IMR-90 (cell line): ENCODE data around the gene CELF5. TPM values are rescaled to one million over a fixed set of nuclear protein-coding genes. Genes with fewer than 3 reads are reported as not detected.

Experiments
- ATAC-seq: fragments of 200-7000 bp; cut with Tn5 transposase; 2 replicates; pipeline ENCODE4 v1.9.1; 2020; ENCODE audit warnings: low read depth, mild to moderate bottlenecking, moderate library complexity
- BruUV-seq: library from RNA; stranded (reverse); fragments of 400-500 nt; replicated peaks from 2 replicates; lab custom pipeline; 2021; lab: Mats Ljungman, UMichigan
- CTCF ChIA-PET: fragments of 300-600 bp; formaldehyde crosslinking; extraction: SDS; loops from one replicate; lab custom pipeline; 2021; ENCODE audit warnings: antibody characterized with exemption; lab: Yijun Ruan, JAX
- POLR2A ChIA-PET: fragments of 300-600 bp; sonication (Branson Sonifier 250); formaldehyde crosslinking; loops from one replicate; lab custom pipeline; 2022; ENCODE audit warnings: antibody characterized with exemption; ENCODE audit not compliant: unreplicated experiment; lab: Charles Lee
- DNase-seq: peaks from one replicate; pipeline ENCODE4 v3.0.0; 2013
- H2AFZ ChIP-seq: replicated peaks from 2 replicates; pipeline ENCODE3; 2013; ENCODE audit warnings: low read length, mild to moderate bottlenecking; ENCODE audit not compliant: poor library complexity
- H2AK5ac ChIP-seq: 2 replicates; pipeline ENCODE4 v1.6.1; 2013; ENCODE audit warnings: low read depth, low read length, inconsistent platforms
- H2AK9ac ChIP-seq: replicated peaks from 2 replicates; pipeline ENCODE3; 2013; ENCODE audit warnings: mild to moderate bottlenecking, low read depth, low read length, moderate library complexity; ENCODE audit not compliant: poor library complexity
- H2BK120ac ChIP-seq: 2 replicates; pipeline ENCODE4 v1.6.1; 2013; ENCODE audit warnings: low read depth, low read length, inconsistent platforms
- H2BK15ac ChIP-seq: 3 replicates; pipeline ENCODE4 v1.6.1; 2013; ENCODE audit warnings: low read depth, low read length, inconsistent platforms
- H2BK20ac ChIP-seq: 2 replicates; pipeline ENCODE4 v1.6.1; 2013; ENCODE audit warnings: low read depth, mild to moderate bottlenecking, inconsistent platforms, low read length, moderate library complexity
- H2BK5ac ChIP-seq: 2 replicates; pipeline ENCODE4 v1.6.1; 2013; ENCODE audit warnings: mild to moderate bottlenecking, low read depth, low read length, inconsistent platforms; ENCODE audit not compliant: poor library complexity, severe bottlenecking
- H3K14ac ChIP-seq: replicated peaks from 2 replicates; pipeline ENCODE4 v1.6.1; 2013; ENCODE audit warnings: low read depth, low read length, inconsistent platforms
- H3K18ac ChIP-seq: 2 replicates; pipeline ENCODE4 v1.6.1; 2013; ENCODE audit warnings: low read depth, low read length, control low read depth
- H3K23ac ChIP-seq: 2 replicates; pipeline ENCODE4 v1.6.1; 2013; ENCODE audit warnings: low read depth, low read length, inconsistent platforms
- H3K27ac ChIP-seq: 2 replicates; pipeline ENCODE4 v1.5.1; 2013; ENCODE audit warnings: mild to moderate bottlenecking, control low read depth, low read length; ENCODE audit not compliant: insufficient read depth
- H3K27me3 ChIP-seq: 2 replicates; pipeline ENCODE4 v1.6.1; 2013; ENCODE audit warnings: low read length; ENCODE audit not compliant: control insufficient read depth, insufficient read depth
- H3K36me3 ChIP-seq: 2 replicates; pipeline ENCODE4 v1.6.1; 2013; ENCODE audit warnings: low read length, mixed read lengths; ENCODE audit not compliant: control insufficient read depth, insufficient read depth
- H3K4ac ChIP-seq: 2 replicates; pipeline ENCODE4 v1.6.1; 2013; ENCODE audit warnings: low read depth, low read length, inconsistent platforms
- H3K4me1 ChIP-seq: 2 replicates; pipeline ENCODE4 v1.6.1; 2013; ENCODE audit warnings: low read length, mixed read lengths; ENCODE audit not compliant: control insufficient read depth, insufficient read depth
- H3K4me2 ChIP-seq: 2 replicates; pipeline ENCODE4 v1.6.1; 2013; ENCODE audit warnings: low read depth, mild to moderate bottlenecking, control low read depth, low read length, moderate library complexity
- H3K4me3 ChIP-seq: 2 replicates; pipeline ENCODE4 v1.5.1; 2013; ENCODE audit warnings: low read depth, mild to moderate bottlenecking, control low read depth, low read length, moderate library complexity; ENCODE audit not compliant: insufficient read depth
- H3K56ac ChIP-seq: 2 replicates; pipeline ENCODE4 v1.6.1; 2013; ENCODE audit warnings: low read length, inconsistent platforms; ENCODE audit not compliant: insufficient read depth; ENCODE audit errors: extremely low read depth
- H3K79me1 ChIP-seq, 2 experiments: 2 replicates each; pipeline ENCODE4 v1.6.1; 2013; ENCODE audit warnings: low read length in 2 of 2, inconsistent platforms in 1 of 2, low read depth in 1 of 2
- H3K9ac ChIP-seq: 2 replicates; pipeline ENCODE4 v1.6.1; 2013; ENCODE audit warnings: low read depth, low read length, control low read depth
- H3K9me1 ChIP-seq: 2 replicates; pipeline ENCODE4 v1.6.1; 2013; ENCODE audit warnings: low read length, inconsistent platforms; ENCODE audit not compliant: insufficient read depth
- H3K9me3 ChIP-seq: 2 replicates; pipeline ENCODE4 v1.6.1; 2013; ENCODE audit warnings: low read length; ENCODE audit not compliant: control insufficient read depth, insufficient read depth
- H4K20me1 ChIP-seq: 2 replicates; pipeline ENCODE4 v1.6.1; 2013; ENCODE audit warnings: low read length, inconsistent platforms; ENCODE audit not compliant: insufficient read depth
- H4K5ac ChIP-seq: 2 replicates; pipeline ENCODE4 v1.6.1; 2013; ENCODE audit warnings: mild to moderate bottlenecking, low read depth, low read length, control low read depth
- H4K8ac ChIP-seq, 2 experiments: 2 replicates each; pipeline ENCODE4 v1.6.1; 2013; ENCODE audit warnings: low read depth in 2 of 2, low read length in 2 of 2, control low read depth in 1 of 2, inconsistent platforms in 1 of 2
- H4K91ac ChIP-seq: 2 replicates; pipeline ENCODE4 v1.6.1; 2013; ENCODE audit warnings: low read depth, low read length, inconsistent platforms; ENCODE audit not compliant: insufficient read depth
- BHLHE40 ChIP-seq: fragments of 150-350 bp; IDR thresholded peaks from 2 replicates; pipeline ENCODE4 v1.6.1; 2016; ENCODE audit warnings: mild to moderate bottlenecking, low read depth, low read length
- CEBPB ChIP-seq: IDR thresholded peaks from 2 replicates; pipeline ENCODE4 v1.6.1; 2012; ENCODE audit warnings: low read depth, low read length, improper control_type of control experiment
- CHD1 ChIP-seq: IDR thresholded peaks from 2 replicates; pipeline ENCODE4 v1.6.1; 2012; ENCODE audit warnings: low read depth, low read length, improper control_type of control experiment
- FOS ChIP-seq: fragments of 150-350 bp; IDR thresholded peaks from 2 replicates; pipeline ENCODE4 v1.6.1; 2016; ENCODE audit warnings: low read depth, low read length
- MAFK ChIP-seq: IDR thresholded peaks from 2 replicates; pipeline ENCODE4 v1.6.1; 2012; ENCODE audit warnings: low read depth, low read length, improper control_type of control experiment
- MAZ ChIP-seq: IDR thresholded peaks from 2 replicates; pipeline ENCODE4 v1.6.1; 2012; ENCODE audit warnings: low read depth, mild to moderate bottlenecking, low read length, improper control_type of control experiment, moderate library complexity, borderline replicate concordance
- MXI1 ChIP-seq: IDR thresholded peaks from 2 replicates; pipeline ENCODE4 v1.6.1; 2012; ENCODE audit warnings: low read depth, mild to moderate bottlenecking, low read length, moderate library complexity, borderline replicate concordance
- NFE2L2 ChIP-seq: fragments of 150-350 bp; IDR thresholded peaks from 2 replicates; pipeline ENCODE4 v1.6.1; 2016; ENCODE audit warnings: low read depth, mild to moderate bottlenecking, low read length
- POLR2A ChIP-seq: IDR thresholded peaks from 2 replicates; pipeline ENCODE4 v1.6.1; 2012; ENCODE audit warnings: mild to moderate bottlenecking, low read depth, low read length
- RAD21 ChIP-seq: IDR thresholded peaks from 2 replicates; pipeline ENCODE4 v1.6.1; 2012; ENCODE audit warnings: low read length, improper control_type of control experiment
- RCOR1 ChIP-seq: IDR thresholded peaks from 2 replicates; pipeline ENCODE4 v1.6.1; 2012; ENCODE audit warnings: mild to moderate bottlenecking, low read length, improper control_type of control experiment; ENCODE audit not compliant: insufficient replicate concordance
- RFX5 ChIP-seq: IDR thresholded peaks from 2 replicates; pipeline ENCODE4 v1.8.0; 2012; ENCODE audit warnings: low read depth, mild to moderate bottlenecking, low read length, moderate library complexity
- SMC3 ChIP-seq: fragments of 150-350 bp; IDR thresholded peaks from 2 replicates; pipeline ENCODE4 v1.6.1; 2016; ENCODE audit warnings: low read depth, mild to moderate bottlenecking, antibody characterized with exemption, low read length, moderate library complexity
- WGBS, 2 experiments: methylation state at CpG; one replicate each; pipeline versions ENCODE4 v1.1.5 to v1.1.7; 2013; ENCODE audit warnings: missing lambda C conversion rate in 2 of 2; ENCODE audit not compliant: insufficient read length in 1 of 2; ENCODE audit errors: extremely low coverage in 2 of 2; 5-methylcytosine and 5-hydroxymethylcytosine counted together
- dilution Hi-C: fragments of 300-500 bp; cut with HindIII; formaldehyde crosslinking; loops from one replicate; pipeline ENCODE4 v1.14.3; 2018; ENCODE audit warnings: low sequenced_read_pairs; ENCODE audit not compliant: unreplicated experiment
- in situ Hi-C: fragments of 300-500 bp; cut with MboI; formaldehyde crosslinking; loops from 3 replicates; pipeline ENCODE4 v1.14.3; 2019; ENCODE audit warnings: low sequenced_read_pairs, inconsistent platforms, mixed read lengths
- intact Hi-C: fragments of 100-400 bp; cut with micrococcal nuclease; formaldehyde crosslinking; loops from 2 replicates; pipeline ENCODE4 v1.10.0; 2022
- polyA plus RNA-seq, 3 experiments: library from polyadenylated mRNA; depleted of rRNA; stranded (reverse); fragments of >200 nt; gene quantifications; 2 replicates each; pipeline ENCODE4 v1.2.3, GENCODE V29; 2012; ENCODE audit warnings: low replicate concordance in 1 of 3
- total RNA-seq: library from RNA; depleted of rRNA; stranded (reverse); fragments of >200 nt; gene quantifications from 2 replicates; pipeline ENCODE4 v1.2.3, GENCODE V29; 2012
- TF ChIP-seq, protein P1 (sequence below): fragments of 150-350 bp; IDR thresholded peaks from 2 replicates; pipeline ENCODE4 v1.6.1; 2017; ENCODE audit warnings: mild to moderate bottlenecking, antibody characterized with exemption, low read length, low read depth
- TF ChIP-seq, protein P2 (sequence below): fragments of 150-350 bp; IDR thresholded peaks from 2 replicates; pipeline ENCODE4 v1.6.1; 2016; ENCODE audit warnings: low read depth, mild to moderate bottlenecking, low read length, moderate library complexity, borderline replicate concordance
- TF ChIP-seq, protein P3 (sequence below): conservative IDR thresholded peaks from 2 replicates; pipeline ENCODE4 v1.5.1; 2012; ENCODE audit warnings: mild to moderate bottlenecking, low read depth, low read length, improper control_type of control experiment

Gene CELF5
- total and polyA plus RNA-seq, 2 of the 4 experiments (the other 2 are of a cell fraction): 0.02 TPM; not detected in 1

DNA sequence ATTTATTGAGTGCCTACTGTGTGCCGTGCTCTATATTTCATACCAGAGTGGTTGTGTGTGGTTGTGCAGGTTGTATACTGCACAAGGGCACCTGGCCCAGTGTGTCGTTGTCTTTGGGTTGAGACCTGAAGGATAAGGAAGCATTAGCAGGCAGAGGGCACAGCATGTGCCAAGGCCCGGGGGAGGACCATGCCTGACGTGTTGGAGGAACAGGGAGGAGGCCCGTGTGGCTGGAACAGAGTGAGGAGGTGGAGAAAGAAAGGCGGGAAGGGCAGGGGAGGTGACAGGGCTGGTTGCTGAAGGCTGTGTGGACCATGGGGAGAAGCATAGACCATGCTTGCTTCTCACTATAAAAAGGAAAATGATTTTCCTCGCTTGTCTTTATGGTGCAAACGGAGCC, 26.8 kb downstream of the CELF5 start:
- ChIA-PET POLR2A (interaction anchor here (0.7 kb wide), 1 partner anchor 246 kb away, joined by 40 read pairs; no protein-coding TSS in a partner anchor), CTCF (no interaction called here)
- BruUV-seq: no TSS peak
- dilution Hi-C loops: no loop called here
- Histone ChIP-seq H2AFZ (no peak overlapping the region), H4K8ac (no peak overlapping the region), H3K9me3 (peaks cover 10% of the 10 kb centered on the region), H4K5ac (no peak overlapping the region), H2BK15ac (no peak overlapping the region), H3K14ac (no peak overlapping the region), H2AK5ac (no peak overlapping the region), H2BK20ac (no peak overlapping the region), H3K9me1 (no peaks in the 10 kb centered on the region), H4K20me1 (no peaks in the 10 kb centered on the region), H3K4me3 (no peak overlapping the region), H3K36me3 (no peaks in the 10 kb centered on the region), H3K4me2 (no peak overlapping the region), H3K23ac (no peak overlapping the region), H2BK5ac (no peak overlapping the region), H3K4ac (no peak overlapping the region), H3K27me3 (peaks cover 5% of the 10 kb centered on the region), H3K56ac (no peak overlapping the region), H2BK120ac (no peak overlapping the region), H3K9ac (no peak overlapping the region), H3K27ac (no peak overlapping the region), H2AK9ac (no peak overlapping the region), H3K4me1 (no peaks in the 10 kb centered on the region), H3K79me1 (no peaks in the 10 kb centered on the region), H3K18ac (no peak overlapping the region), H4K91ac (no peak overlapping the region)
- intact Hi-C loops: no loop called here
- no peak for DNase-seq
- no peak for ATAC-seq
- in situ Hi-C loops: no loop called here
- TF ChIP-seq MAFK: no peak
- no peak for TF ChIP-seq POLR2A
- TF ChIP-seq, protein P1, sequence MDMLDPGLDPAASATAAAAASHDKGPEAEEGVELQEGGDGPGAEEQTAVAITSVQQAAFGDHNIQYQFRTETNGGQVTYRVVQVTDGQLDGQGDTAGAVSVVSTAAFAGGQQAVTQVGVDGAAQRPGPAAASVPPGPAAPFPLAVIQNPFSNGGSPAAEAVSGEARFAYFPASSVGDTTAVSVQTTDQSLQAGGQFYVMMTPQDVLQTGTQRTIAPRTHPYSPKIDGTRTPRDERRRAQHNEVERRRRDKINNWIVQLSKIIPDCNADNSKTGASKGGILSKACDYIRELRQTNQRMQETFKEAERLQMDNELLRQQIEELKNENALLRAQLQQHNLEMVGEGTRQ: no peak
- TF ChIP-seq BHLHE40: no peak
- TF ChIP-seq, protein P2, sequence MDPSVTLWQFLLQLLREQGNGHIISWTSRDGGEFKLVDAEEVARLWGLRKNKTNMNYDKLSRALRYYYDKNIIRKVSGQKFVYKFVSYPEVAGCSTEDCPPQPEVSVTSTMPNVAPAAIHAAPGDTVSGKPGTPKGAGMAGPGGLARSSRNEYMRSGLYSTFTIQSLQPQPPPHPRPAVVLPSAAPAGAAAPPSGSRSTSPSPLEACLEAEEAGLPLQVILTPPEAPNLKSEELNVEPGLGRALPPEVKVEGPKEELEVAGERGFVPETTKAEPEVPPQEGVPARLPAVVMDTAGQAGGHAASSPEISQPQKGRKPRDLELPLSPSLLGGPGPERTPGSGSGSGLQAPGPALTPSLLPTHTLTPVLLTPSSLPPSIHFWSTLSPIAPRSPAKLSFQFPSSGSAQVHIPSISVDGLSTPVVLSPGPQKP: no peak
- no peak for TF ChIP-seq RCOR1
- no peak for TF ChIP-seq RAD21
- TF ChIP-seq RFX5: no peak
- no peak for TF ChIP-seq NFE2L2
- no peak for TF ChIP-seq MXI1
- TF ChIP-seq MAZ: no peak
- TF ChIP-seq CEBPB: no peak
- TF ChIP-seq SMC3: no peak
- no peak for TF ChIP-seq FOS
- TF ChIP-seq, protein P3, sequence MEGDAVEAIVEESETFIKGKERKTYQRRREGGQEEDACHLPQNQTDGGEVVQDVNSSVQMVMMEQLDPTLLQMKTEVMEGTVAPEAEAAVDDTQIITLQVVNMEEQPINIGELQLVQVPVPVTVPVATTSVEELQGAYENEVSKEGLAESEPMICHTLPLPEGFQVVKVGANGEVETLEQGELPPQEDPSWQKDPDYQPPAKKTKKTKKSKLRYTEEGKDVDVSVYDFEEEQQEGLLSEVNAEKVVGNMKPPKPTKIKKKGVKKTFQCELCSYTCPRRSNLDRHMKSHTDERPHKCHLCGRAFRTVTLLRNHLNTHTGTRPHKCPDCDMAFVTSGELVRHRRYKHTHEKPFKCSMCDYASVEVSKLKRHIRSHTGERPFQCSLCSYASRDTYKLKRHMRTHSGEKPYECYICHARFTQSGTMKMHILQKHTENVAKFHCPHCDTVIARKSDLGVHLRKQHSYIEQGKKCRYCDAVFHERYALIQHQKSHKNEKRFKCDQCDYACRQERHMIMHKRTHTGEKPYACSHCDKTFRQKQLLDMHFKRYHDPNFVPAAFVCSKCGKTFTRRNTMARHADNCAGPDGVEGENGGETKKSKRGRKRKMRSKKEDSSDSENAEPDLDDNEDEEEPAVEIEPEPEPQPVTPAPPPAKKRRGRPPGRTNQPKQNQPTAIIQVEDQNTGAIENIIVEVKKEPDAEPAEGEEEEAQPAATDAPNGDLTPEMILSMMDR: no peak
- TF ChIP-seq CHD1: no peak
- WGBS, 2 experiments: 35% methylated on average over 4 of the region's 8 CpGs; no CpG with 5 or more reads in 1 of the 2 experiments
